GM18498 (cell line): ENCODE data around the gene MCF2L2.
"Not testable (repeated sequence)": the region's sequence is repeated elsewhere in the genome, so short reads cannot be mapped to it uniquely, and the experiment has no call there.

Experiments
- ATAC-seq: cut with Tn5 transposase; IDR thresholded peaks from one replicate; pipeline ENCODE4 v1.9.1; 2021; ENCODE audit warnings: mild to moderate bottlenecking, moderate library complexity; ENCODE audit not compliant: unreplicated experiment

MCF2L2 gene

GRCh38 chr3:183372911-183373310 is 55.5 kb downstream of the MCF2L2 start:
- ATAC-seq: no peak

- ATAC-seq: not testable (repeated sequence)
These were observed 56.8 kb downstream of the MCF2L2 start for GRCh38 chr3:183371600-183371968.

GRCh38 chr3:183370391-183370790 is 58.0 kb downstream of the MCF2L2 start:
- ATAC-seq: no peak

- no peak for ATAC-seq
These were observed 58.8 kb downstream of the MCF2L2 start for GRCh38 chr3:183369627-183370026.

GRCh38 chr3:183369117-183369516 is 59.3 kb downstream of the MCF2L2 start:
- no peak for ATAC-seq

- no peak for ATAC-seq
These were observed 67.3 kb downstream of the MCF2L2 start for GRCh38 chr3:183360971-183361624.

- ATAC-seq: no peak
These were observed 69.4 kb downstream of the MCF2L2 start for GRCh38 chr3:183359036-183359435.

- ATAC-seq: no peak
These were observed 70.8 kb downstream of the MCF2L2 start for GRCh38 chr3:183357564-183358079.

- no peak for ATAC-seq
These were observed 71.5 kb downstream of the MCF2L2 start for GRCh38 chr3:183356920-183357319.

GRCh38 chr3:183354874-183355273 is 73.5 kb downstream of the MCF2L2 start:
- ATAC-seq: no peak

GRCh38 chr3:183354325-183354831 is 74.0 kb downstream of the MCF2L2 start:
- ATAC-seq: no peak

- ATAC-seq: no peak
These were observed 75.0 kb downstream of the MCF2L2 start for GRCh38 chr3:183353421-183353820.

- ATAC-seq: no peak
These were observed 78.3 kb downstream of the MCF2L2 start for GRCh38 chr3:183350164-183350563.

- no peak for ATAC-seq
These were observed 78.8 kb downstream of the MCF2L2 start for GRCh38 chr3:183349421-183350157.

- ATAC-seq: no peak
These were observed 85.6 kb downstream of the MCF2L2 start for GRCh38 chr3:183342824-183343223.

GRCh38 chr3:183341545-183342288 is 86.7 kb downstream of the MCF2L2 start:
- ATAC-seq: no peak

GRCh38 chr3:183340222-183340621 is 88.2 kb downstream of the MCF2L2 start:
- ATAC-seq: no peak

- ATAC-seq: no peak
These were observed 88.8 kb downstream of the MCF2L2 start for GRCh38 chr3:183339461-183340086.

GRCh38 chr3:183338520-183338919 is 89.9 kb downstream of the MCF2L2 start:
- no peak for ATAC-seq

- no peak for ATAC-seq
These were observed 95.9 kb downstream of the MCF2L2 start for GRCh38 chr3:183332487-183332886.

- ATAC-seq: no peak
These were observed 96.9 kb downstream of the MCF2L2 start for GRCh38 chr3:183331498-183331897.
